IgD-negative memory B cell (primary cell): ENCODE results near the gene TMEM163. TPM values are rescaled to one million over a fixed set of nuclear protein-coding genes. Genes with fewer than 3 reads are reported as not detected.

Source experiments
- H3K27ac Mint-ChIP-seq, 3 donors: one replicate each; pipeline ENCODE4 v1.8.0; 2020 to 2022; ENCODE audit warnings: mild to moderate bottlenecking in 3 of 3, mixed read lengths in 3 of 3, moderate library complexity in 1 of 3
- H3K27me3 Mint-ChIP-seq: one replicate; pipeline ENCODE4 v1.8.0; 2021; ENCODE audit warnings: mixed read lengths
- H3K36me3 Mint-ChIP-seq: one replicate; pipeline ENCODE4 v1.8.0; 2020; ENCODE audit warnings: mild to moderate bottlenecking, mixed read lengths
- H3K4me1 Mint-ChIP-seq, 3 donors: one replicate each; pipeline ENCODE4 v1.8.0; 2020 to 2022; ENCODE audit warnings: mixed read lengths in 3 of 3, mild to moderate bottlenecking in 1 of 3
- H3K4me3 Mint-ChIP-seq, 4 donors: one replicate each; pipeline ENCODE4 v1.8.0; 2020 to 2022; ENCODE audit warnings: mild to moderate bottlenecking in 4 of 4, mixed read lengths in 4 of 4, moderate library complexity in 3 of 4
- H3K9me3 Mint-ChIP-seq, 3 donors: one replicate each; pipeline ENCODE4 v1.8.0; 2020 to 2021; ENCODE audit warnings: mixed read lengths in 3 of 3, mild to moderate bottlenecking in 1 of 3
- polyA plus RNA-seq: library from polyadenylated mRNA; unstranded; fragments of 300-500 nt; fragmentation: Illumina TruSeq; gene quantifications from one replicate; pipeline ENCODE4 v1.2.3, GENCODE V29; 2021

The TMEM163 gene
- polyA plus RNA-seq, 1 donor from 2014 or later, result 1.2 TPM

DNA sequence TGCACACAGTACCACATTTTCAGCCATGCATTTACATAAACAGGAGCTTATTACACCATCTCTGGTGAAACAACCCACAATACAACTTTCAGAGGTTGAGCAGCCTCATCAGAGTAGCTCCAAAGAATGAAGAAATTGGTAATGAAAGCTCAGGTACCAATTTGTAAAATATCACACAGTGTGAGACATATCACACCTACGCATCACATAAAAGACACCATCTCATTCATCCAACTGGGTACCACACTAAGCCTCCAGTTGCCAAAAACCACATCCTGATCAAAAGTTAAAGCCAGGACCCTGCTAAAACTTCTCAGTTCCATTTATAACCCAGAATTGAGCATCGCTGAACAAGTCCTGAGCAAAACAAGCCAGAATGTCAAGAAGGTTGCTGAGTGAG lies 4.6 kb downstream of the TMEM163 start:
- no peaks in the 10 kb centered on the region for H3K9me3 Mint-ChIP-seq
- no peaks in the 10 kb centered on the region for H3K36me3 Mint-ChIP-seq
- peak overlapping the region in 1 of 4 donors; percentile 1 for H3K4me3 Mint-ChIP-seq
- H3K27ac Mint-ChIP-seq, result no peak overlapping the region
- H3K4me1 Mint-ChIP-seq, result peaks cover 23 to 45% (median 44%) of the 10 kb centered on the region in 3 donors
- H3K27me3 Mint-ChIP-seq, result no peaks in the 10 kb centered on the region

DNA sequence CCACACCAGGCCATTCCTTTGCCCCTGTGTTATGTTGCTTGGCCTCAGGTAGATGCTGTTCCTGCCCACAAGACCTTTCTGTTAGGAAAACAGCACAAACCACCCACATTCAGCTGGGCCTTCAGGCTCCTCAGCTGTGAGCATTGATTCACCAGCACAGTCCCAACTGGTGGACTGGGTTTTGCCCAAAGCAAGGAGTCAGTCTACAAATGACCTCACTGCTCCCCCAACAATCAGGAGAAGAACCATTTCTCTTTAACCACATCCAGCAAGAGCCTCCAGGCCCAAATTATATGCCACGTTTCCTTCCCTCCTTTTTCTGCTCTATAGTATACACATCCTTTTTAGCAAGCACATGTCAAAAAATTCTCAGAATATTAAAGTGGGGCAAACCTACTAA lies 5.2 kb downstream of the TMEM163 start:
- no peaks in the 10 kb centered on the region for H3K27me3 Mint-ChIP-seq
- no peaks in the 10 kb centered on the region for H3K36me3 Mint-ChIP-seq
- H3K4me3 Mint-ChIP-seq, result peak overlapping the region in 1 of 4 donors; percentile 68
- no peaks in the 10 kb centered on the region for H3K9me3 Mint-ChIP-seq
- H3K27ac Mint-ChIP-seq, result peak overlapping the region in 1 of 3 donors; percentile 48
- H3K4me1 Mint-ChIP-seq, result peaks cover 23 to 45% (median 44%) of the 10 kb centered on the region in 3 donors

DNA sequence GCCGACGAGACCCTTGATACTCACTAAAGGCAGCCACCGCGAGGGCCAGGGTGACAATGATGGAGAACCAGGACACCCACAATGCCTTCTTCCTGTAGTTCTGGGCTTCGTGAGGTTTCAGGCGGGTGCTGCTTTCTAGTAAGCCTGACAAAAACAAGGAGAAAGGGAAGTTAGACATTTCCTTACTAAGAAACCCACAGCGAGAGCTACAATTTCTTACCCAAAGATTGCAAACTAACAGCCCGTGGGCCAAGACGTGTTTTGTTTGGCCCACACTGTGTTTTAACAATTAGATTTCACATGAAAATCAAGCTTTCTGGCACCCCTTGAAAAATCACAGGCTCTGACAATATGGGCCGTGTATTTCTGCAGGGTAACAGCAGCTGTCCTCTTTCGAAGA lies 5.6 kb downstream of the TMEM163 start:
- Mint-ChIP-seq H3K9me3 (no peaks in the 10 kb centered on the region), H3K27me3 (no peaks in the 10 kb centered on the region), H3K36me3 (no peaks in the 10 kb centered on the region), H3K4me1 (peaks cover 23 to 45% (median 44%) of the 10 kb centered on the region in 3 donors), H3K4me3 (peak overlapping the region in 1 of 4 donors; percentile 68), H3K27ac (peak overlapping the region in 1 of 3 donors; percentile 48)

DNA sequence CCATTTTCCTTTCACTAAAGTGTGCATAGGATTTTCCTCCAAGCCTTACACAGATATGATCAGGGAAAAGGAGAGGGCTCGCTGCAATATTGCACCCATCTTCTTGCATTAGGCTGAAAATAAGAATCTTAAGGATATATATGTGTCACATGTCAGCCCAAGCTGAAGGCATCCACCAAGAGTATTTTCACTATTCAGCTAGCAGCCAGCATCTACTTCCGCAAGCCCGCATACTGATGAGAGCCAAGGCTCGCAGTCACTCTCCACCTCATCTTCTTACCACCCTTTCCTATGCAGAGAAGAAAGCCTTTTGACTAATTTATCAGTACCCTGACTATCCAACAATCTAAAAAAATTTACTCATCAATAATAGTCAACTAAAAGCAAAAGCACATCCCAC lies 6.1 kb downstream of the TMEM163 start:
- no peaks in the 10 kb centered on the region for H3K36me3 Mint-ChIP-seq
- H3K4me3 Mint-ChIP-seq, result peak overlapping the region in 2 of 4 donors; percentile 24
- H3K27me3 Mint-ChIP-seq, result no peaks in the 10 kb centered on the region
- peak overlapping the region in 1 of 3 donors; percentile 48 for H3K27ac Mint-ChIP-seq
- no peaks in the 10 kb centered on the region for H3K9me3 Mint-ChIP-seq
- H3K4me1 Mint-ChIP-seq, result peaks cover 23 to 45% (median 44%) of the 10 kb centered on the region in 3 donors

DNA sequence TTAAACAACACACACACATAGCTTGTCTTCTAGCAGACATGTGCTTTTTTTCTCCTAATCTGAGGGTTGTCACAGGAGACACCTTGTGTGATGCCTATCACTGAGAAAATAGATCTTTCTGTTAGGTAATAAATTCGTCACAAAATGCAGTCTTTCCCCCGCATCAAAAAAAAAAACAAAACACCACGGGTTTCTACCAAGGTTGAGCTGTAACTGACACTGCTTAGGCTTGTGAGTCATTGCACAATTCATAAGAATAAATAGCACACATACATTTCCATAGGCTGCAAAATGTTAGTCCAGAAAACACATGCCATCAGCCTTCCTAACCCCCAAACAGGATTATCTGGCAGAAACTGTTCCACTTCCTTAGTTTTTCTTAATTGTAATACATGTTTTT lies 6.5 kb downstream of the TMEM163 start:
- Mint-ChIP-seq H3K9me3 (no peaks in the 10 kb centered on the region), H3K4me3 (no peak overlapping the region), H3K4me1 (peaks cover 23 to 44% (median 41%) of the 10 kb centered on the region in 3 donors), H3K27me3 (no peaks in the 10 kb centered on the region), H3K27ac (peak overlapping the region in 1 of 3 donors; percentile 48), H3K36me3 (peaks cover 1% of the 10 kb centered on the region)

DNA sequence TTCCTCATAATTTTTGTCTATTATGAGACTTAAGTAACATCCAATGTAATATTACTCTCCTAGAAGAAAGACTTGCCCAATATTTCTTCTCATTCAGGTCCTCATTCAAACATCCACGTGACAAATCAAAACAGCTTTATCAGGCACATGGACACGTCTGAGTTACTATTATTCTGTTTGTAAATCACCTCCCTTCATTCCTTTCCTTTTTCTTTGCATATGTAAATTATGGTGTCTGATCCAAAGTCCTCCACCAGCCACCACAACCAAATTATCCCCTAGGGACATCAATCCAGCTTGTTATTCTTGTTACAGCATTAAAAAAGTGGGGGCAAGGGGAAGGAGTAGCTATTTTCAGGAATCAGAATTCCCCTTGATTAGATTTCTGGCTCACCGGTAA lies 7.1 kb downstream of the TMEM163 start:
- no peaks in the 10 kb centered on the region for H3K9me3 Mint-ChIP-seq
- H3K36me3 Mint-ChIP-seq, result peaks cover 2% of the 10 kb centered on the region
- H3K4me3 Mint-ChIP-seq, result no peak overlapping the region
- H3K27me3 Mint-ChIP-seq, result no peaks in the 10 kb centered on the region
- H3K4me1 Mint-ChIP-seq, result peaks cover 26 to 43% (median 41%) of the 10 kb centered on the region in 3 donors
- H3K27ac Mint-ChIP-seq, result no peak overlapping the region

DNA sequence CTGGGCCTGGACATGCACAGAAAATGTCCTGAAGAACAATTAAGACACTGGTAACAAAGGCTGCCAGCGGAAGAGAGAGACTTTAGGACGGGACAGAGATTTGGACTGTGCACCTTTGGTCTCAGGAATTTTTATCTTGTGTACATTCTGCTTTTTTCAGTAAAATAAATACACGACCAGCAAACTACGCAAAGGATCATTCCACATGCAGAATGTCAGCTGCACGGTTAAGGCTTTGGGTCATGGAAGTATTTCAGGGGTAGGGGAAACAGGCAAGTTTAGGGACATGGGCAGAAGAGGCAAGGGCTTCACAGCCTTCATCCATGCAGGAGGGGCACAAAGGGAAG lies 11.5 kb downstream of the TMEM163 start:
- Mint-ChIP-seq H3K36me3 (peaks cover 8% of the 10 kb centered on the region), H3K9me3 (no peaks in the 10 kb centered on the region), H3K4me3 (peak overlapping the region in 2 of 4 donors; percentile 1 to 3), H3K4me1 (peaks cover 28 to 45% (median 44%) of the 10 kb centered on the region in 3 donors), H3K27ac (no peak overlapping the region), H3K27me3 (no peaks in the 10 kb centered on the region)

DNA sequence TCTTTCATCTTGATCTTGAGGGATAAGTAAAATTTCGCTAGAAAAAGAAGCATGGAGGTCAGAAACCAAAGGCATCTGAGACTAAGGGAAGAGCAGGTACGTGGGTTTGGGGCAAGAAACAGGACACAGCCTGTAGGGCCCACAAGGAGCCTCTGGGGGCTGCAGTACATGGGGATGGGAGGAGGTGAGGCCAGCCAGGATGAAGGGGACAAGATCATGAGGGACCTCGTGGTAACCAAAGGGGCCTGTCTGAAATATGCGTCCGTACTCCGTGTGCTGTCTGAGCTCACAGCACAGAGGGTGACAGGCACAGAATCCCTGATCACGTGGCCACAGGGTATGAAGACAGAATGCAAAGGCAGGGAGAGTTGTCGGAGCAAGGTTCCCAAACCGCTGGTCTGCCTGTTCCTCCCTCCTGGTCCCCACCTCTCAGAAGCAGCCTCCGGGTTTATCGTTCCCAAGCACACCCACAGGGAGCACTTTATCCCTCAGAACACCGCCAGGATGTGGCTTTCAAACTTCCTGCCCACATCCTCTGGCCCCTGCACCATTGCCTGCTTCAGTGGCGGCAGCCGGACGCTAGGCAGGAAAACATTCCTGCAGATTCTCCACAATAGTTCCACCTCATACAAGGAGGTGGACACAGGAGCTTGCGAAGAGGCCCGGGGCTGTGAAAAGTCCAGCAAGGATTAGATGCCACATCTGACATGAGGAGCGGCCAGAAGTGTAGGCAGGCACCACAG lies 12.0 kb downstream of the TMEM163 start:
- Mint-ChIP-seq H3K27me3 (no peaks in the 10 kb centered on the region), H3K9me3 (no peaks in the 10 kb centered on the region), H3K4me1 (peaks cover 28 to 44% (median 43%) of the 10 kb centered on the region in 3 donors), H3K36me3 (peaks cover 8% of the 10 kb centered on the region), H3K27ac (peak overlapping the region in 1 of 3 donors; percentile 93), H3K4me3 (peak overlapping the region in 3 of 4 donors; percentile 41 to 85 (median 83))

DNA sequence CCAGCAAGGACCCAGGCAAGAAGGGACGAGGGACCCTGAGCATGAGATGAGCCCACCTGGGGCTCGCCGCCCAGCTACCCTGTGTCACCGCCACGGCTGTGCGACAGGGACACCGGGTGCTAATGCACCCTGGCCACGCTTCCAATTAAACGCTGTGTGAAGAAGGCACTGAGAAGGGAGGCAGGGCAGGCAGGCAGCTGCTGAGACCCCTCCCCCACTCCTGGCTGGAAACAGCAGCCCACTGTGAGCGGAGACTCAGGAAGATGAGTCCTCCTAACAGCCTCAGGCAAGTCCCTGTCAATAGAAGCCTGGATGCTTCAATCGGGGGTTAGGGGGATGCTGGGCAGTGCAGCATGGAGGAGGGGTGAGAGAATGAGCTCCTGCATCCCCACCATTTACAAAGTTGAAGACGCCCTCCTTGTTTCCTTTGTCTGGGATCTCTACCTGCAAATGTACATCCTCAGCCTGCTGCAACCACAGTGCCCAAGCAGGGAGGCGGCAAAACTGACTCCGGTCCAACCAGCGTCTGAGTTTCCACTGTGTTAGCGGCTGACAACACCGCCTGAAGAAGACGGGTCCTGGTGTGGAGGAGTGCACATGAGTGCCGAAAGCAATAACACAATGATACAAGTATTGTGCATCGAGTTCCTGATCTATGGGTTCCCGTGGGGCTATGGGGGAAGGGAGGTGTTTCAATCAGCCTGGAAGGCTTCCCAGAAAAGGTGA lies 12.8 kb downstream of the TMEM163 start:
- Mint-ChIP-seq H3K4me3 (peak overlapping the region in 3 of 4 donors; percentile 41 to 85 (median 83)), H3K9me3 (no peaks in the 10 kb centered on the region), H3K4me1 (peaks cover 26 to 40% (median 39%) of the 10 kb centered on the region in 3 donors), H3K36me3 (peaks cover 9% of the 10 kb centered on the region), H3K27me3 (no peaks in the 10 kb centered on the region), H3K27ac (peak overlapping the region in 1 of 3 donors; percentile 93)

DNA sequence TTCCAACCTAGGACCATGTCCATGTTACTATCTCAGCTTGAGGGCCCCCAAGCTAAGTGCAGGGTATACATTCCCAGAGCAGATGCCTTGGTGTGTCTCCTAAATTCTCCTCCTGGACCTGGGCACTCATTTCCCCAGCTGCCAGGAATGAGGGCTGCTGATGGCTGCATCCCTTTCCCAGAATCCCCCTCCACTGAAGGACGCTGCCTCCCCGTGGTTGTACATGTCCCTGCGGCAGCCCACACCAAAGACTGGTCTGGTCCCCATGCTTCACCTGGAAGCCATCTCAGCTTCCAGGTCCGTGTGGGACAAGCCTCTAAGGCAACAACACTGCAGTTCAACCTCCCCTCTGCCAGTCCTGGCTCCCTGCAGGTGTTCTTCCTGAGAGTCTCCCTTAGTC lies 14.6 kb downstream of the TMEM163 start:
- no peaks in the 10 kb centered on the region for H3K27me3 Mint-ChIP-seq
- H3K4me1 Mint-ChIP-seq, result peaks cover 25 to 40% (median 37%) of the 10 kb centered on the region in 3 donors
- H3K27ac Mint-ChIP-seq, result no peak overlapping the region
- no peaks in the 10 kb centered on the region for H3K9me3 Mint-ChIP-seq
- H3K36me3 Mint-ChIP-seq, result peaks cover 9% of the 10 kb centered on the region
- H3K4me3 Mint-ChIP-seq, result no peak overlapping the region

DNA sequence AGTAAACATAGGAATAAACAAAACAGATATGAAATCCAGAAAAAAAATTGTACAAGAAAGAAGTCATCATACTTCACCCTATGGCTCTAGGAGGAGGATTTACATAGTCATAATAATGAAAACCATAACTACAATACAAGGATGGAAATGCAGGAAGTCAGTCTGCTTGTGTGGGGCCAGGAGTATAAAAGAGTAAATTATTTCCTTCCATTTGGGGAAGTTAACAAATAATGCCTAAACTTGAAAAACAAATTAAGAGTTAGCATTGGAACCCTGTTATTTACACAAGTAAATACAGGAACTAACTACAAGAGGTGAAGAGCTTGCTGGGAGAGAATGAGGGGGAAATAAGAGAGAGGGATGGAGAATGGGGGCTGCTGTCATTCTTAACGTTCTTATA lies 15.4 kb downstream of the TMEM163 start:
- Mint-ChIP-seq H3K27ac (no peak overlapping the region), H3K9me3 (no peaks in the 10 kb centered on the region), H3K36me3 (peaks cover 9% of the 10 kb centered on the region), H3K27me3 (no peaks in the 10 kb centered on the region), H3K4me3 (peak overlapping the region in 1 of 4 donors; percentile 14), H3K4me1 (peaks cover 25 to 40% (median 37%) of the 10 kb centered on the region in 3 donors)

DNA sequence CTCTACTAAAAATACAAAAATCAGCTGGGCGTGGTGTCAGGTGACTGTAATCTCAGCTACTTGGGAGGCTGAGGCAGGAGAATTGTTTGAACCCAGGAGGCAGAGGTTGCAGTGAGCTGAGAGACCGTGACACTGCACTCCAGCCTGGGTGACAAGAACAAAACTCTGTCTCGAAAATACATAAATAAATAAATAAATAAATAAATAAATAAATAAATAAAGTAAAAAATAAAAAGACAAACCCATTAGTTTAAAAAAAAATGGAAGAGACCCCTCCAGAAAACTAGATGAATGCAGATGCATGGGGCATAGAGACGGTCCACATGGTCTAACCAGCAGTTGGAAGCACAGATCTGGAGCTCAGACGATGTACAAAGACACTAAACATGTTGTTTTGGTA lies 18.1 kb downstream of the TMEM163 start:
- no peak overlapping the region for H3K27ac Mint-ChIP-seq

DNA sequence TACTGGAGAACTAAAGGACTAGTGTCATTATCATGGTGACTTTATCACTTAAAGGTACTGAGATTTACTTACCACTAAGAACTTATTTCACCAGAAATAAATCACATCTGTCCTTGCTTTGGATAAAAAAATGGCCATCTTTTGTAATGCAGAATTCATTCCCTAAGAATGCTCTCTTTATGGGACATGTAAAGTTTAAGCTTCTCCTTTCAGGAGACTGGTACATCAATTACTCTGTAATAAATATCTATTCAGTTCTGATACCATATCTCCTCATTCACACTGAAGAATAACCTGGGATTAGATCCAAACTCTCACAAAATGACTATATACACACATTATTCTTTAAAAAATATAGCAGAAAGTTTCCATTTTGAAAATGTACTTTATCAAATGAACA lies 24.4 kb downstream of the TMEM163 start:
- Mint-ChIP-seq H3K9me3 (no peaks in the 10 kb centered on the region), H3K4me3 (no peak overlapping the region), H3K27me3 (no peaks in the 10 kb centered on the region), H3K27ac (no peak overlapping the region), H3K36me3 (no peaks in the 10 kb centered on the region), H3K4me1 (peaks cover 0 to 5% (median 3%) of the 10 kb centered on the region in 3 donors)

More for the DNA sequence above, 18.1 kb downstream of the TMEM163 start:
- Mint-ChIP-seq H3K27me3 (no peaks in the 10 kb centered on the region), H3K36me3 (peaks cover 4% of the 10 kb centered on the region), H3K4me1 (peaks cover 13 to 23% (median 22%) of the 10 kb centered on the region in 3 donors), H3K9me3 (no peaks in the 10 kb centered on the region), H3K4me3 (peak overlapping the region in 1 of 4 donors; percentile 74)

DNA sequence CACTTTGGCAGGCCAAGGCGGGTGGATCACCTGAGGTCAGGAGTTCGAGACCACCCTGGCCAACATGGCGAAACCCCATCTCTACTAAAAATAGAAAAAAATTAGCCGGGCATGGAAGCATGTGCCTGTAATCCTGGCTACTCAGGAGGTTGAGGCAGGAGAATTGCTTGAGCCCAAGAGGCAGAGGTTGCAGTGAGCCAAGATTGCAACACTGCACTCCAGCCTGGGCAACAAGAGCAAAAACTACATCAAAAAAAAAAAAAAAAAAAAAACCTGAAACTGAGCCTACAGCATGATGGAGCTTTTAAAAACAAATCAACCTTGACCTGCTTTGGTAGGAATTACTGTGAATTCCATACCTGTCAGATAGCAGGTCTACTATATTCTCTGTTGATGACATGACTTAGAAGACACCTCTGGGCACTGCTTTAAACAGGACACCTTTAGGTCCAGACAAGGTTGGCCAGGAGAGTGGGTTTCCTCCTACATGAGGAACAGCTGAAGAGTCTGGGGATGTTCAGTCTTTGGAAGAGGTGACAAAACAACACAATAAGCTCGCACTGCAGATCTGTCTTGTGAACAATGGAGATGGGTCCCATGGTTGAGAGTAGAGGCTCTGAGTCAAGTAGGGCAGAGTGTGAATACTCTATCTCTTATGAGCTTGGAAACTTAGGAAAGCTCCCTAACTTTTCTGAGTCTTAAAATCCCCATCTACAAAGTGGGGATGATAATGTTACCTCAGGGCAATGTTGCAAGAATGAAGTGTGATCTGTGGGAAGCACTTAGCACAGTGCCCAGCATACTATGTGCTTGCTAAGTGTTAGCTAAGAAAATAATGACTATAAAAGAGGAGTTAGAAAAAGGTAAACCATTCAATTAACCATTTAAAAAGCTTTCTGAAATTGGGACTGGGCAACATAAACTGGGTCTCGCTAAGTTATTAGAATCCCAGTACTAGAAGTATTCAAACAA lies 25.2 kb downstream of the TMEM163 start:
- Mint-ChIP-seq H3K27me3 (no peaks in the 10 kb centered on the region), H3K36me3 (no peaks in the 10 kb centered on the region), H3K4me3 (no peak overlapping the region), H3K4me1 (peaks cover under 1 to 6% (median 5%) of the 10 kb centered on the region in 3 donors), H3K27ac (no peak overlapping the region), H3K9me3 (no peaks in the 10 kb centered on the region)
